Activated CD4-positive, alpha-beta T cell treated with anti-CD3 and anti-CD28 coated beads, Interleukin-2, amount 50 U/mL, for 4 hours (primary cell): ENCODE results near the gene DNAJC28.
"Not testable (repeated sequence)": the region's sequence is repeated elsewhere in the genome, so short reads cannot be mapped to it uniquely, and the experiment has no call there.

Source experiments
- DNase-seq, 2 experiments: peaks; one replicate each; pipeline ENCODE4 v3.0.0-alpha.2; 2020

The DNAJC28 gene, protein sequence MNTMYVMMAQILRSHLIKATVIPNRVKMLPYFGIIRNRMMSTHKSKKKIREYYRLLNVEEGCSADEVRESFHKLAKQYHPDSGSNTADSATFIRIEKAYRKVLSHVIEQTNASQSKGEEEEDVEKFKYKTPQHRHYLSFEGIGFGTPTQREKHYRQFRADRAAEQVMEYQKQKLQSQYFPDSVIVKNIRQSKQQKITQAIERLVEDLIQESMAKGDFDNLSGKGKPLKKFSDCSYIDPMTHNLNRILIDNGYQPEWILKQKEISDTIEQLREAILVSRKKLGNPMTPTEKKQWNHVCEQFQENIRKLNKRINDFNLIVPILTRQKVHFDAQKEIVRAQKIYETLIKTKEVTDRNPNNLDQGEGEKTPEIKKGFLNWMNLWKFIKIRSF

DNA sequence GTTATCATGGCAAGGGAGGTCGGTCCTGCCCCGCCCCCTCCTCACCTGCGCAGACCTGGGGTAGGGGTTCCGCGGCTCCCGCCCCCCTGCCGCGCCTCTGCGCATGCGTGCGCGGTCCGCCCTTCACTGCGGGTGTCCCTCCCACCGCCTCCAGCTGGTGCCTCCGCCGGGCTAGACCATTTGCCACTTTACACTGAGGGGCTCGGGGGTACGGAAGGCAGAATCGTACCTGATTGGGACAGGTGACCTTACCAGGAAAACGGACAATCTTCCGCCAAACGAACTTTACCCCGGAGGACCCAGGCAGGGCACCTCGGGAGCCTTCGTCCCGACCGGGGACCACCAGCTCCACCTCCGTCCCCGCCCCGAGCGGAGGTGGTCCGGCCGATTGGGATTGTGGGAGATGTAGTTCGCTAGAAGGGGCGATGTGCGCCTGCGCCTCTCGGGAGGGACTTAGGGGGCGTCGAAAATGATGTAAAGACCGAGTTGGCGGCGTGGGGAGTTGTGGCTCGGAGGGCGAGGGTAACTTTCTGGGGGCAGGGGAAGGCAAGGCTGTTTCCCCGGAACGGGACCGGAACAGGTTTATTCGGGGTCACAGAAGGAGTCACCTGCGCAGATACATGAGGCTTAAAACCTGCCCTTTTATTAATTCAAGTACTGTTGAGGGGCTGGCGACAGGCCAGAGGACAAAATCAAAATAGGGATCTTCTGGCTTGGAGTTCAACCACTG is at the start of gene DNAJC28:
TSS of gene DNAJC28 (minus strand) at position 344 of the 730 bp plus-strand sequence. CDS start 2,323 bp downstream, outside the sequence.
- DNase-seq, result peak; percentile 93

DNA sequence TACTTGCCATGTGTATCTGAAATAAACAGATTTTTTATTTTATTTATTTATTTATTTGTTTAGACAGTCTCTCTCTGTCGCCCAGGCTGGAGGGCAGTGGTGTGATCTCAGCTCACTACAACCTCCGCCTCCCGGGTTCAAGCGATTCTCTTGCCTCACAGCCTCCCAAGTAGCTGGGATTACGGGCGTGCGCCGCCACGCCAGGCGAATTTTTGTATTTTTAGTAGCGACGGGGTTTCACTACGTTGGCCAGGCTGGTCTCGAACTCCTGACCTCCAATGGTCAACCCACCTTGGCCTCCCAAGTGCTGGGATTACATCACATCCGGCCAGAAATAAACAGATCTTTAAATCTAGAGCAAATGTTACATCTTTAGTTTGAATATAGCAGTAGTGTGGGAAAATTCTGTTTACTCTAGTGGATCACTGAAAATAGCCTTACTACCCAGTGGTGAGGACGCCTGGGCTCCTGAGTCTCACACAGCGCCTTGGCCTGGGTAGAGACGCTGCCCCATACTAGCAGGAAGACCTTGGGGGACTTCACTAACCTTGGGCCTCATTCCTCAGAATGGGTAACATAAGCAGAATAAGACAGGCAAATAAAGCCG is 49.7 kb upstream of the DNAJC28 start:
- no peak for DNase-seq

DNA sequence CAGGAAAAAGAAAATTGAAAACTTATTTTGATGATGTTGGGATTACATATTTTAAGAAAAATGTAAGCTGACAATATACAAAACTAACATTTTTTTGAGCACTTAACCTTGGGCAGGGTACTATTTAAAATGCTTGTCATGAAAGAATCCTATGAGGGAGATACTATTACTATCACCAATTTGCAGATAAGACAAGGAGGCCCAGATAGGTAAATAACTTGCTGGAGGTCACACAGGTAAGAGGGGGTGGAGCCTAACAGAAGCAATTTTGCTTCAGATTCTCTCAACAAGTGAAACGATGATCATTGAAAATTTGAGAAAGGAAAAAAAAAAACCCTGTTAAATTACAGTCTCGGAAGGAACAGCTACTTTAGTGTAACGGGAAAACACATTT is 49.2 kb upstream of the DNAJC28 start:
- no peak for DNase-seq

DNA sequence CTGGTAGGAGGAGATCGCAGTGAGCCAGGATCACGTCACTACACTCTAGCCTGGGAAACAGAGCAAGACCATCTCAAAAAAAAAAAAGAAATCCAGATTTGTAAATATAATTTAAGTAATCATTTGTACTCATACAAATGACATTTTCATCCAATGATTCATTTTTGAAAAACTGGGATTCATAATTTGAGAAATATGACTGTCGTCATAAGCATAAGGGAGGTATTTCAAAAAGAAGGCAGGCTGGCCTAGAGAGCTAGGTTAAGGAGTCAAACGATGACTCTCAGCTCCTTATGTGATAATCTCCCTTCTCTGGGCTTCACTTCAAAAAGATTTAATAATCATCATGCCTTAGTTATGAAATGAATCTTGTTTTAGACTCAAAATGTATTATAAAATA is 48.1 kb upstream of the DNAJC28 start:
- DNase-seq, result no peak

DNA sequence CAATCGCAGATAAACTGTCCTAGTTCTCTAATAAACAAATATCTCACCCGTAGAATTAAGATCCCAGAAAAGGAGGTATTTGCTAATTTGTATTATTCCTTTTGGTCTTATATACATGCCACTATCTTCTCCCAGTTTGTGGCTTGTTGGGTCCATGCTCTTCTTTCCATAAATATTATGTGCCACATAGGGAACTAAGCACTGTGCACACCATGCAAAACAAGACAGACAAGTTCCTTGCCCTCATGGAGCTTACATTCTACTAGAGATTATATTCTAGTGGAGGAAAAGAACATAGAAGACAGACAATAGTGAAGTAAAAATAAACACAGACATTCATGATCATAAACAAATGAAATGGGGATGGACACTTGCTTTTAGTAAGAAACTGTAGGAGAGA is 45.7 kb upstream of the DNAJC28 start:
- no peak for DNase-seq

DNA sequence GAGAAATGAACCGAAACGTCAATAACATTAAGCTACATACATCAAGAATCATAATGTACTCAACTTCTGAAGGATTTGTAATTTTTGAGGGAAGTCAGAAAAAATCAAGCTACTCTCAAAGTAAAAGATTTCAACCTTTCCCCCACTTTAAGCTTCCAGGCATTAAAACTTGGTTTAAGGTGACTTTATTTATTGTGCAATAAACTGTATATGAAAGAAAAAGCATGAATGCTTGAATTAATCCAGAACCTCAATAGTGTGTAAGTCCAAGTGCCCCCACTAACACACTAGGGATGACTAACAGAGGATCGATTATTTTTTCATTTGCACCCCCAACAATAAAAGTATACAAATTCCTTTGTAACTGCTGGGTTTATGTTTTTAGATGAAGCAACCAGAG is 39.5 kb upstream of the DNAJC28 start:
- no peak for DNase-seq

DNA sequence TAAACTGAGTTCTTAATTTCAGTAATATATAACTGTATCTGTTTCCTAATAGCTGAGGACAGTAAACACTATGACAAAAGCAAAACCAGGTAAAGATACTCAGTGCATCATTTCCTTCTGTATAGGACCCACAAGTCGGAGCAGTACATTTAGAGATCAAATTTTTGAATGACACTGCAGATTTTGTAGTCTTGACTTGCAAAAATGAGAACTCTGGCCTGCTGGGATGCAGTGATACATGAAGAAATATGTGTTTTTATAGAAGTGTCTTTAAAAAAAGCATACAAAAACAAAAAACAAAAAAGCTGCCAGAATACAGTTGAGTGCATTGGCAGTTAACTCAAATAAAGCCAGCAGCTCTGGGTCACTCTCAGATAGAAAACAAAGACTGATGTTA is 31.4 kb upstream of the DNAJC28 start:
- no peak for DNase-seq

DNA sequence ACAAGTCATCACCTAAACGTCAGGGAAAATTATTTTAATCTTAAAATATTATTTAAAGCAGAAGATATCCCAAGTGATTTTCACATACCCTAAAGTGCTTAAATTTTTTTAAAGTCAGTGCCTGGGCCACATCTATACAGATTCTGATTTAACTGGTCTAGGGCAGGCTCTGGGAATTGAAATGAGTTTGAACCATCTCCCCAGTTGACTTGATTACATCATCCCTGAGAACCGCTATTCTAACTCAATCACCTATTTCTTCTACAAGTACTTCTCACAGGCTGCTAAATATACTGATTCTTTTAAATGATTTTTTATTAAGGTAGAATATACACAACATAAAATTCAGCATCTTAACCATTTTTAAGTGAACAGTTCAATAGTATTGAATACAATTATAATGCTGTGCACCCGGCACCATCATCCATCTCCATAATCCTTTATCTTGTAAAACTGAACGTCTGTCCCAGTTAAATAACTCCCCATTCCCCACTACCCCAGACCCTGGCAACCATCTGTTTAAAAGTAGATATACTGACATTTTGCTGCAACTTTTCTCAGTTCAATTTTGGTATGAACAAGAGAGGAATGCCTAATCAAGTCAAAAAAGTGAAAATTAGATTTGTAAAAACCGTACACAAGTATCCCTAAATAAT is 30.9 kb upstream of the DNAJC28 start:
- no peak for DNase-seq

DNA sequence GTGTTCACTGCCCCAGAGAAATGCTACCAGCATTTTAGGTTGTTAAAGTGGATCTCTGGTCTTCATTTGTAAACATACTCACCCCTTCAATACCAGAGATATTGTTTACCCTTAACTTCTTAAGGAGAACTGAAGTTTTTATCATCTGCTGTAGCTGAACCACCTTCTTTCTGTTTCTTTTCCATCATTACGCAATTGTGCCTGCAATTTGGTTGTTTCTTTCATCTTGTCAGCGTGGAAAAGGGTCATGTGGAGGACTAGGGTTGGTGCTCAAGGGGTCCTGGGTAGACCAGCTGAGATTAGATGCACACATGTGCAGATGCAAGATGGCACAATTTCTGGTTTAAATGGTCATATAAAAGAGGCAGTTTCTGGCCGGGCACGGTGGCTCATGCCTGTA is 27.4 kb upstream of the DNAJC28 start:
- no peak for DNase-seq

DNA sequence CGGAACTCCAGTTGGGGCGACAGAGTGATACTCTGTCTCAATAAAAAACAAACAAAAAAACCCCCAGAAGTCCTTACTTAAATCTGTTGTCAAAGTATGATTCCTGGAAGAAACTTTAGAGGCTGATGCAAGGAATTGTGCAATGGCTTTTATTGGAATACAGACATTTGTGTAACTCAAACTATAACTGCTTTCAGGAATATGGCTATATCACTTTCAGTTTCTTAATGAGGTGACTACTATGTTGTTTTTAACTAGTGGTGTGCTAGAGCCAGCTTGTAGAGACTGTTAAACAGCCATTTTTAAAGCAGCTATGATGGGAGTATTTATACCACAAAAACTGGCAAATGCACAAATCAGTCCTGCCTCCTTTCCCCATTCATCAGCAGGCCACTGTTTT is 22.7 kb upstream of the DNAJC28 start:
- no peak for DNase-seq

DNA sequence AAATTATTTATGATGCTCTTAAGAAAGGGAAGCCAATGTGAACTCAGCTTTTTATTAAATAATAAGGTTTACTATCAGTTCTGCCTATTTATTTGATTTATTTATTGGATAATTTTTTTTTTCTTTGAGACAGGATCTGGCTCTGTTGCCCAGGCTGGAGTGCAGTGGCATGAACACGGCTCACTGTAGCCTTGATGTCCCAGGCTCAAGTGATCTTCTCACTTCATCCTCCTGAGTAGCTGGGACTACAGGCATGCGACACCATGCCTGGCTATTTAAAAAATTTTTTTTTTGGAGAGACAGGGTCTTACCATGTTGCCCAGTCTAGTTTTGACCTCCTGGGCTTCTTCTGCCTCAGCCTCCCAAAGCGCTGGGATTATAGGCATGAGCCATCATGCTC is 21.0 kb upstream of the DNAJC28 start:
- DNase-seq, result no peak

DNA sequence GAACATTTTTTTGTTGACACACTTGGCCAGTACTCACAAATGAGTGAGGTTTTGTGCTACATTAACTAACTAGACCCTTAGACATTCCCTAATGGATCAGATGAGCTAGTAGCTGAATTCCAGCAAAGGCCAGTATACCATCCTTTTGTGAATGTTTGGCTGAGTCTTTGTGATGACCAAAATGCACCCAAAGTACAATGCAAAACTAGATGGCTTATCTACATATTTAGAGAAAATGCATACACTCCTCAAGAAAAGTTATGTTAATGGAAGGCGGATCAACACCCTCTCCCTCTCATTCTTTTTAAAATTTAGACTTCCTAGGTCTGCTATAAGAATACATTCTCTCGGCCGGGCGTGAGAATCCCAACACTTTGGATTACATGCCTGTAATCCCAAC is 20.1 kb upstream of the DNAJC28 start:
- no peak for DNase-seq

DNA sequence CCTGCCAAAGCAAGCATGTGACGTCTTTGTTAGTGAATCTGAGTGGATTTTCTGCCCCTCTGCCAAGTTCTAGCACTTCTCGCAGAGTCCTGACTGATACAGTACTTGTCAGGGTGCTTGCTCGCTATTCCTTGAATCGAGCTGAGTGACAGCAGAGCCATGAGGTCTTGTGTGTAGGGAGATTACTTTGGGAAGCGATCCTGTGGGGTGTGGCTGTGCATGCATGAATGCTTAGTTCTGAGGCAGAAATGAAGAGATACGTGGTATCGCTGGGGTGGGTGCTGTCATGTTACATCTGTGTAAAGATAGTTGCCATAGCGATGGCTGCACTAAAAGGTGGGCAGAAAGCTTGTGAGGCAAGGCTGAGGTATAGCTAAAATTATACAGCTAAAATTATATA is 19.3 kb upstream of the DNAJC28 start:
- no peak for DNase-seq

DNA sequence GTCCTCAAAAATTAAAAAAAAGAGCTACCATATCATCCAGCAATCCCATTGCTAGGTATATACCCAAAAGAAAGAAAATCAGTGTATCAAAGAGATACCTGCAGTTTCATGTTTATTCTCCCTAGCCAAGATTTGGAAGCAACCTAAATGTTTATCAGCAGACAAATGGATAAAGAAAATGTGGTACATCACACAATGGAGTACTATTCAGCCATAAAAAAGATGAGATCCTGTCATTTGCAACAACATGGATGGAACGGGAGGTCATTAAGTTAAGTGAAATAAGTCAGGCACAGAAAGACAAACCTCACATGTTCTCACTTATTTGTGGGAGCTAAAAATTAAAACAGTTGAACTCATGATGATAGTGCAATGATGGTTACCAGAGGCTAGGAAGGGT is 15.5 kb upstream of the DNAJC28 start:
- not testable (repeated sequence) for DNase-seq

DNA sequence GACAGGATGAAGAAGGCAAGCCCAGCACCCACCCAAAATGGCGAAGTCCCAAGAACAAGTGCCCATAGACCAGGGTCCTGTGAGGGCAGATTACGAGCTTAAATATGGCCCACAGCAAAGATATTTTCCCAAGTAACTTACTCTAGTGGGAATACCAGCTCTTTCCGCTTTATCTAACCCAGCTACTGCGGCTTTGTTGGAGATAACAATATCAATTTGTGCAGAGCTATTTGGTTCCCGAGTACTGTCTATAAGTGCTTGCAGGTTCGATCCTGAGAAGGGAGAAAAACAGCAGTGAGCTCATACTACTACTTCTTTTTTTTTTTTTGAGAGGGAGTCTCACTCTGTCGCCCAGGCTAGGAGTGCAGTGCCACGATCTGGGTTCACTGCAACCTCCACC is 14.3 kb upstream of the DNAJC28 start:
- DNase-seq, result no peak

DNA sequence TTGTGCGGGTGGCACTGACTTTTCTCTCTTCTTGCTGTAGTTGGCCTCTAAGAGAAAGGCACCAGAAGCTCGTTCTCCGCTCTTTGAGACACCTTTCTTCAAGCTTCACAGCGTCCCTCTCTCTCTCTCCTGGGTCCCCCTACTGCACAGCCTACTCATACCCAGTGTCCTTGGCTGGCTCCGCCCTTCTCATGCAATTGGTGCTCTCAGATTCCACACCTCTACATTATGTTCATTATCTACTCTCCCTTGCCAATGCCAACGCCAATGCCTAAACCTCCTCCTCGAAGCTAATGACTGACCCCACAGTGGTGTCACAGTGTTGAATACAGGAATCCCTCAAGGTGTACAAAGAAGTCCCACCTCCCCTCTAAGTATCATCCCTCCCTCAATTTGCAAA is 4.8 kb upstream of the DNAJC28 start:
- DNase-seq, result no peak

DNA sequence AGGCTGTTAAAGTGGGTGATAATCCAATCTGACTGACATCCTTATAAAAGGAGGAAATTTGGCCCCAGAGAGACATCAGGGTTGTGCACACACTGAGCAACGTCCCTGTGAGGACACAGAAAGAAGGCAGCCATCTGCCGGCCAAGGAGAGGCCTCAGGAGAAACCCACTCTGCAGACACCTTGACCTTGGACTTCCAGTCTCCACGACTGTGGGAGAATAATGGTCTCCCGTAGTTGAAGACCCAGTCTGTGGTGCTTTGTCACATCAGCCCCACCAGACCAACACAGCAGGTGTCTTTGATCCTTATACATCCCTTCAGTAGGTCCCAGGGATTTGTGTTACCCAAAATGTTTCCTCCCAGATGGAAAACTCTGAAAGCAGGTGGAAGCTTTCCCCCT is 4.2 kb upstream of the DNAJC28 start:
- no peak for DNase-seq

DNA sequence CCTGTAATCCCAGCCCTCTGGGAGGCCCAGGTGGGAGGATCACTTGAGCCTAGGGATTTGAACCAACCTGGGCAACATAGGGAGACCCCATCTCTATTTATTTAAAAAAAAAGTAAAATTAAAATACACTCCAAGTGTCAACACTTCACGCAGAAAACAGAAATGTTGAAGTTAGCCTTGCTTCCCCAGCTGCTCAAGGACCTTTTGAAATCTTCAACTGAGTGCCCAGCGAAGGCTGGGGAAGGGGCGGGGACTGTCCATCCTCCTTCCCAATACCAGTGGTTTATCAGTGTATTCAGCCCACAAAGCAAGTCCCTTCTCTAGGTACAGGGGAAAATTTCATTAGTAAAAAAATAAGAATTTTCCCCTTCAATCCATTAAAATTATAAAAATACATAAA is 2.2 kb upstream of the DNAJC28 start:
- DNase-seq, result no peak

DNA sequence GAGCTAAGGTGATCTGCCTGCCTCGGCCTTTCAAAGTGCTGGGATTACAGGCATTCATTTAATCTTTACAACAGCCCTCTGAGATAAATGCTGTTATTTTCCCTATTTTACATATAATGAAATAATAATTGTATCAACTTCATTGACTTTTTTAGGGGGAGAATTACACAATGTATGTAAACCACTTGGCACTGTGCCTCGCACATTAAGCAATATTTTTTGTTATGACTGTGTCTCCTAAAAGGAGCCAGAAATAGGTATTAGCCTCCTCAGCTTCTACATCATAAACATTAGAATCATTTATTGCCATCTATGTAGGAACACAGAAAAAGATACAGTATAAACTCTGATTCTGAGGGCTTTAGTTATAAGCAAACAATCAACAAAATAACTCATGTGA is 1.1 kb upstream of the DNAJC28 start:
- no peak for DNase-seq

DNA sequence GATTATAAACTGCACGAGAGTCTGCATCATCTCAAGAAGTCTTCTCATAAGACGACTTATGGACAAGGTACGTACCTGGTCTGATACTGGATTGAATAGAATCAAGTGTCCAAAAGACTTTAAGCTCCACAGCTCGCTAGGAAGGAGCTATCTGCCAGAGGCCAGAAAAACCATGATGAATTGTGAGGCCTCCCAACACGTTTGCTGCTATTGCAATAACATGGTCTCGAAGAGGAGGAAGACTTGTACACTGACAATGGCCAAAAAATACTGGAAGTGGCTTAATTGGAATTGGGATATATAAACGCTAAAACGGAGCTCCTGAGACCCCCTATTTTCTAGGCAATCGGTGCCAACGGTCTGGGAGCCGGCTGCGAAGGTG is 534 bp downstream of the DNAJC28 start:
- no peak for DNase-seq

DNA sequence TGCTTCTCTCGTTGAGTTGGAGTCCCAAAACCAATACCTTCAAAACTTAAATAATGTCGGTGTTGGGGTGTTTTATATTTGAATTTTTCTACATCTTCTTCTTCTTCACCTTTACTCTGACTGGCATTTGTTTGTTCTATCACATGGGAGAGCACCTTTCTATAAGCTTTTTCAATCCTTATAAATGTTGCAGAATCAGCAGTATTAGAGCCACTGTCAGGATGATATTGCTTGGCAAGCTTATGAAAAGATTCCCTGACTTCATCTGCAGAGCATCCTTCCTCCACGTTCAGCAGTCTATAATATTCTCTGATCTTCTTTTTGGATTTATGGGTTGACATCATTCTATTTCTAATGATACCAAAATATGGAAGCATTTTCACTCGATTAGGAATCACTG is 2.6 kb downstream of the DNAJC28 start:
- no peak for DNase-seq

DNA sequence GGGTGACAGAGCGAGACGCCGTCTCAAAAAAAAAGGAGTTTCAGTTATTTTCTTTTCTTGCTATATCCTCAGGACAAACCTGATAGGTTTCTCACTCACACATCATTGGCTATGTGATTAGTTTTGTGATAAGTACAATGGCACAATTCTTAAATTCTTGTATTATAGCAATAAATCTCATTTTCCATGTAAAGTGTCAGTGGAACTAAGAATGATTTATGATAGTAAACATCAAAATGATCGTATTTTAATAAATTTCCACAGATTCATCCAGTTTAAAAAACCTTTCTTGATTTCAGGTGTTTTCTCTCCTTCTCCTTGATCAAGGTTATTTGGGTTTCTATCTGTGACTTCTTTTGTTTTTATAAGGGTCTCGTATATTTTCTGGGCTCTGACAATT is 3.5 kb downstream of the DNAJC28 start:
- DNase-seq, result no peak

DNA sequence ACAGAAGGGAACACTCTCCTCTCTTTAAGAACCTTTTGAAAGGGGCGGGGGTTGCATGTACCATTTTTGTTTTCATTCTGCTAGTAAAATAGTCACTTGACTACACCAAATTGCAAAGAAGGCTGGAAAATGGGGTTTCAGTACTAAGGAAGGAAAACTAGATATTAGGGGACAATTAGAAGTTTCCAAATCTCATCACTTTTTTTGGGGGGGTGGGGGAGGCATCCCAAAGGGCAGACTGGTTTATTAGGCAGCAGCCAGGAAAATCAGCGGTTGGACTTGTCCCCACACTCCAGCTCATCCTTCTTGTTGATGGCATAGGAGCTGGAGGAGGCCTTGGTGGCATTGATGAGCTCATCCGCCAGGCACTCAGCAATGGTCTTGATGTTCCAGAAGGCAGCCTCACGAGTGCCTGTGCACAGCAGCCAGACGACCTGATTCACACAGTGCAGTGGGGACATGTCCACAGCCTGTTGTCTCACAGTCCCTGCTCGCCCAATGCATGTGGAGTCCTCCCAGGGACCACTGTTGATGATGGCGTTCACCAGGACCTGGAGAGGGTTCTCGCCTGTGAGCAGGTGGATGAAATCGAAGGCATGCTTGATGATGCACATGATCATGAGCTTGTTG is 10.1 kb downstream of the DNAJC28 start:
- no peak for DNase-seq
